ENCODE data around the gene TMEM38A. TPM values are rescaled to one million over a fixed set of nuclear protein-coding genes. Genes with fewer than 3 reads are reported as not detected.

The TMEM38A gene
- total RNA-seq, 1 donor from 2014 or later, result 2.2 TPM

GRCh38 chr19:16640951-16641350 lies 20.0 kb upstream of the TMEM38A start:
- TF ChIP-seq EZH2 (IDR thresholded peaks at IDR 0.05; ENCODE audit: insufficient read depth, low read length) (no peak), CTCF (IDR thresholded peaks at IDR 0.05; ENCODE audit: insufficient read depth, low read depth, low read length) (no peak)
- H3K79me2 ChIP-seq (ENCODE audit: insufficient read depth, low read length), result peaks cover 80% of the 10 kb centered on the region
- no peak for FAIRE-seq

GRCh38 chr19:16641695-16642094 lies 19.2 kb upstream of the TMEM38A start:
- H3K4me1 ChIP-seq (ENCODE audit: insufficient read depth, low read length), result no peaks in the 10 kb centered on the region
- H3K4me3 ChIP-seq (ENCODE audit: insufficient read depth, low read depth, low read length), result no peak overlapping the region
- no peak for FAIRE-seq
- H4K20me1 ChIP-seq (ENCODE audit: insufficient read depth, low read length), result peaks cover 52% of the 10 kb centered on the region
- Mint-ChIP-seq H3K9me3 (ENCODE audit: unreplicated experiment) (no peaks in the 10 kb centered on the region), H3K4me1 (ENCODE audit: low read depth, unreplicated experiment) (peaks cover 3% of the 10 kb centered on the region), H3K27ac (ENCODE audit: unreplicated experiment) (no peak overlapping the region), H3K4me3 (ENCODE audit: unreplicated experiment) (no peak overlapping the region), H3K36me3 (ENCODE audit: low read depth, unreplicated experiment) (peaks cover 16% of the 10 kb centered on the region), H3K27me3 (ENCODE audit: low read depth, unreplicated experiment) (no peaks in the 10 kb centered on the region)
- peaks cover 34% of the 10 kb centered on the region for H3K36me3 ChIP-seq (ENCODE audit: insufficient read depth, low read length)
- no peaks in the 10 kb centered on the region for H3K27me3 ChIP-seq (ENCODE audit: insufficient read depth, low read length)
- no peak for TF ChIP-seq EZH2 (IDR thresholded peaks at IDR 0.05; ENCODE audit: insufficient read depth, low read length)
- no peak for TF ChIP-seq CTCF (IDR thresholded peaks at IDR 0.05; ENCODE audit: insufficient read depth, low read depth, low read length)
- H3K4me2 ChIP-seq (ENCODE audit: low read length), result no peak overlapping the region
- H3K79me2 ChIP-seq (ENCODE audit: insufficient read depth, low read length), result peaks cover 80% of the 10 kb centered on the region
- H3K9me3 ChIP-seq (ENCODE audit: insufficient read depth, low read depth, low read length), result no peaks in the 10 kb centered on the region
- no peak overlapping the region for H3K27ac ChIP-seq (ENCODE audit: low read depth, low read length)
- H3K9ac ChIP-seq (ENCODE audit: low read length), result no peak overlapping the region
- H2AFZ ChIP-seq (ENCODE audit: low read depth, low read length), result no peak overlapping the region
- DNase-seq (ENCODE audit: low read depth), result no peak

More at GRCh38 chr19:16640951-16641350, 20.0 kb upstream of the TMEM38A start:
- Mint-ChIP-seq H3K4me3 (ENCODE audit: unreplicated experiment) (no peak overlapping the region), H3K4me1 (ENCODE audit: low read depth, unreplicated experiment) (peaks cover 3% of the 10 kb centered on the region), H3K36me3 (ENCODE audit: low read depth, unreplicated experiment) (peaks cover 17% of the 10 kb centered on the region), H3K27ac (ENCODE audit: unreplicated experiment) (no peak overlapping the region), H3K27me3 (ENCODE audit: low read depth, unreplicated experiment) (no peaks in the 10 kb centered on the region), H3K9me3 (ENCODE audit: unreplicated experiment) (no peaks in the 10 kb centered on the region)
- H4K20me1 ChIP-seq (ENCODE audit: insufficient read depth, low read length), result peaks cover 56% of the 10 kb centered on the region
- H3K36me3 ChIP-seq (ENCODE audit: insufficient read depth, low read length), result peaks cover 30% of the 10 kb centered on the region
- H3K27me3 ChIP-seq (ENCODE audit: insufficient read depth, low read length), result no peaks in the 10 kb centered on the region
- H3K4me2 ChIP-seq (ENCODE audit: low read length), result no peak overlapping the region
- no peak for DNase-seq (ENCODE audit: low read depth)
- no peak overlapping the region for H3K27ac ChIP-seq (ENCODE audit: low read depth, low read length)
- no peak overlapping the region for H2AFZ ChIP-seq (ENCODE audit: low read depth, low read length)
- H3K9me3 ChIP-seq (ENCODE audit: insufficient read depth, low read depth, low read length), result no peaks in the 10 kb centered on the region
- no peak overlapping the region for H3K4me3 ChIP-seq (ENCODE audit: insufficient read depth, low read depth, low read length)
- no peaks in the 10 kb centered on the region for H3K4me1 ChIP-seq (ENCODE audit: insufficient read depth, low read length)
- no peak overlapping the region for H3K9ac ChIP-seq (ENCODE audit: low read length)

- H3K4me3 Mint-ChIP-seq (ENCODE audit: unreplicated experiment), result no peak overlapping the region
- Histone ChIP-seq H3K79me2 (ENCODE audit: insufficient read depth, low read length) (peaks cover 55% of the 10 kb centered on the region), H3K9ac (ENCODE audit: low read length) (no peak overlapping the region), H4K20me1 (ENCODE audit: insufficient read depth, low read length) (peaks cover 42% of the 10 kb centered on the region), H3K27ac (ENCODE audit: low read depth, low read length) (no peak overlapping the region), H3K4me2 (ENCODE audit: low read length) (no peak overlapping the region), H3K9me3 (ENCODE audit: insufficient read depth, low read depth, low read length) (no peaks in the 10 kb centered on the region), H3K4me3 (ENCODE audit: insufficient read depth, low read depth, low read length) (no peak overlapping the region), H2AFZ (ENCODE audit: low read depth, low read length) (no peak overlapping the region), H3K4me1 (ENCODE audit: insufficient read depth, low read length) (no peaks in the 10 kb centered on the region), H3K36me3 (ENCODE audit: insufficient read depth, low read length) (peaks cover 39% of the 10 kb centered on the region), H3K27me3 (ENCODE audit: insufficient read depth, low read length) (no peaks in the 10 kb centered on the region)
- peaks cover 3% of the 10 kb centered on the region for H3K4me1 Mint-ChIP-seq (ENCODE audit: low read depth, unreplicated experiment)
- no peaks in the 10 kb centered on the region for H3K27me3 Mint-ChIP-seq (ENCODE audit: low read depth, unreplicated experiment)
- H3K9me3 Mint-ChIP-seq (ENCODE audit: unreplicated experiment), result no peaks in the 10 kb centered on the region
- TF ChIP-seq EZH2 (IDR thresholded peaks at IDR 0.05; ENCODE audit: insufficient read depth, low read length) (no peak), CTCF (IDR thresholded peaks at IDR 0.05; ENCODE audit: insufficient read depth, low read depth, low read length) (no peak)
- H3K27ac Mint-ChIP-seq (ENCODE audit: unreplicated experiment), result no peak overlapping the region
- no peak for DNase-seq (ENCODE audit: low read depth)
- H3K36me3 Mint-ChIP-seq (ENCODE audit: low read depth, unreplicated experiment), result peaks cover 13% of the 10 kb centered on the region
- no peak for FAIRE-seq
These were observed 15.8 kb upstream of the TMEM38A start for GRCh38 chr19:16645140-16645539.
